ENCODE measurements around the gene PARD6B. TPM values are rescaled to one million over a fixed set of nuclear protein-coding genes. Genes with fewer than 3 reads are reported as not detected.

PARD6B gene
- total and polyA plus RNA-seq, 7 donors, result 0.83 to 5.1 (median 1.8) TPM

- TF ChIP-seq POLR2AphosphoS5 (IDR thresholded peaks at IDR 0.05) (no peak), EP300 (IDR thresholded peaks at IDR 0.05) (no peak), CTCF (IDR thresholded peaks at IDR 0.05) (no peak), POLR2A (IDR thresholded peaks at IDR 0.05) (no peak)
- intact Hi-C loops (cut with DNase I), result no loop called here
- 92 to 93% methylated on average over 5 of the region's 5 CpGs for WGBS, 2 donors
Observed at GRCh38 chr20:50758469-50758868, 27.1 kb downstream of the PARD6B start.

DNA sequence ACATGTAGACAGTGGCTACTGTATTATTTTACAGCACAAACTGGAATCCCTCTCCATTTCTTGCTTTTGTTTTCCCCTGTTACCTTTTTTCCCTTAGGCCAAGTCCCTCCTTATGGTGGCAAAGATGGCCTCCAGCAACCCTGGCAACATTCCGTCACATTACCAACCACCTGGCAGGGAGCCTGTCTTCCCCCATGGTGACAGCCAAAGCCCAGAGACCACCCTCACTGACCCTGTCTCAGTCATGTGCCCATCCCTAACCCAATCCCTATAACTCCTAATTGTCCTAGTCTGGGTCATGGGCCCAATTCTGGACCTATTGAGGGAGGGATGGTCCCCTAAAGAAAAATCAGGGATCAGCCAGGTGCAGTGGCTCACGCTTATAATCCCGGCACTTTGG, 27.6 kb downstream of the PARD6B start:
- Histone ChIP-seq H3K36me3 (no peaks in the 10 kb centered on the region), H3K4me1 (peaks cover 0 to 23% (median 21%) of the 10 kb centered on the region in 4 donors), H3K9me3 (no peaks in the 10 kb centered on the region), H3K4me3 (no peak overlapping the region), H3K27me3 (no peaks in the 10 kb centered on the region), H3K27ac (no peak overlapping the region)
- intact Hi-C loops (cut with DNase I), result no loop called here
- DNase-seq, result no peak
- TF ChIP-seq POLR2A (IDR thresholded peaks at IDR 0.05) (no peak), CTCF (IDR thresholded peaks at IDR 0.05) (no peak), POLR2AphosphoS5 (IDR thresholded peaks at IDR 0.05) (no peak), EP300 (IDR thresholded peaks at IDR 0.05) (no peak)
- WGBS, 2 donors, result 94 to 95% methylated on average over 3 of the region's 3 CpGs

More at GRCh38 chr20:50758469-50758868, 27.1 kb downstream of the PARD6B start:
- Histone ChIP-seq H3K36me3 (no peaks in the 10 kb centered on the region), H3K4me1 (peaks cover 0 to 22% (median 21%) of the 10 kb centered on the region in 4 donors), H3K27ac (no peak overlapping the region), H3K4me3 (no peak overlapping the region), H3K9me3 (no peaks in the 10 kb centered on the region), H3K27me3 (no peaks in the 10 kb centered on the region)
- DNase-seq, result no peak

DNA sequence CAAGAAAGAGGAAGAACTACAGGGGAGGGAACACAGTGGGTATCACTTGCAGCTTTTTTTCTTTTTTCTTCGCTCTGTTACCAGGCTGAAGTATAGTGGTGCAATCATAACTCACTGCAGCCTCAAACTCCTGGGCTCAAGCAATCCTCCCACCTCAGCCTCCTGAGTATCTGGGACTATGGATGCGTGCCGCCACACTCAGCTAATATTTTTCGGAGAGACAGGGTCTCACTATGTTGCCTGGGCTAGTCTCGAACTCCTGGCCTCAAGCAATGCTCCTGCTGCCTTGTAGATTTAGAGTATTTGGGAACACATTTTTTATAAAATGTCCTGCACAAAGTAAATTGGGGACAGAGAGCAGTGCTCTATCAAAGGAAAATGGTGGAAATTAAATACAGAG, 28.3 kb downstream of the PARD6B start:
- TF ChIP-seq POLR2A (IDR thresholded peaks at IDR 0.05), result no peak
- TF ChIP-seq EP300 (IDR thresholded peaks at IDR 0.05), result no peak
- TF ChIP-seq CTCF (IDR thresholded peaks at IDR 0.05), result no peak
- no peak for TF ChIP-seq POLR2AphosphoS5 (IDR thresholded peaks at IDR 0.05)
- Histone ChIP-seq H3K27ac (no peak overlapping the region), H3K27me3 (no peaks in the 10 kb centered on the region), H3K9me3 (no peaks in the 10 kb centered on the region), H3K4me3 (no peak overlapping the region), H3K4me1 (peaks cover 0 to 23% (median 21%) of the 10 kb centered on the region in 4 donors), H3K36me3 (no peaks in the 10 kb centered on the region)
- intact Hi-C loops (cut with DNase I), result no loop called here
- whole genome bisulfite sequencing, 2 donors, result 73 to 86% methylated on average over 5 of the region's 5 CpGs
- DNase-seq, result no peak

DNA sequence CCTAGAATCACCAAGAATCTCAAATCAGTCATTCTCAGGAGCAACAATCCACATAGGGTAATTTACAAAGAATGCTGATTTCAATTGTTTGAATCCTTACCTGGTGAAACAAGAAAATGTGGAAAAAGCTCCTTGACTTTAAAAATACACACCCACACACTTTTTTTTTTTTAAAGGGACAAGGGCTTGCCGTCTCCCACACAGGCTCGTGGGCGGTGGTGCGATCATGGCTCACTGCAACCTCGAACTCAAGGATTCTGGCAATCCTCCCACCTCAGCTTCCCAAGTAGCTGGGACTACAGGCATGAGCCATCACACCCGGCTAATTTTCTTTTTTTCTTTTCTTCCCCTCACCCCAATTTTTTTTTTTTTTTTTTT, 30.7 kb downstream of the PARD6B start:
- TF ChIP-seq POLR2AphosphoS5 (IDR thresholded peaks at IDR 0.05), result no peak
- TF ChIP-seq CTCF (IDR thresholded peaks at IDR 0.05), result no peak
- no peak for TF ChIP-seq POLR2A (IDR thresholded peaks at IDR 0.05)
- TF ChIP-seq EP300 (IDR thresholded peaks at IDR 0.05), result no peak
- Histone ChIP-seq H3K27me3 (no peaks in the 10 kb centered on the region), H3K4me3 (no peak overlapping the region), H3K36me3 (no peaks in the 10 kb centered on the region), H3K4me1 (peaks cover 0 to 23% (median 21%) of the 10 kb centered on the region in 4 donors), H3K27ac (peak overlapping the region; percentile 71 to 79 (median 76)), H3K9me3 (no peaks in the 10 kb centered on the region)
- intact Hi-C loops (cut with DNase I), result no loop called here
- WGBS, 2 donors, result 18 to 73% methylated on average over 6 of the region's 6 CpGs
- DNase-seq, result no peak

All from sigmoid colon (tissue), 7 donors.